Ramos (cell line): ENCODE data around the gene ZCCHC7.
"Not testable (repeated sequence)": the region's sequence is repeated elsewhere in the genome, so short reads cannot be mapped to it uniquely, and the experiment has no call there.

ENCODE experiments used
- in situ Hi-C: fragments of 300-500 bp; cut with MboI; formaldehyde crosslinking; loops from one replicate; pipeline ENCODE4 v1.14.3; 2022; ENCODE audit warnings: low sequenced_read_pairs; ENCODE audit not compliant: unreplicated experiment

Gene ZCCHC7

GRCh38 chr9:37289631-37290030 lies 169.3 kb downstream of the ZCCHC7 start:
- in situ Hi-C loops = no loop called here

GRCh38 chr9:37290366-37290939 lies 170.1 kb downstream of the ZCCHC7 start:
- in situ Hi-C loops = no loop called here

GRCh38 chr9:37290940-37291485 lies 170.6 kb downstream of the ZCCHC7 start:
- in situ Hi-C loops = no loop called here

- in situ Hi-C loops = not testable (repeated sequence)
Observed at GRCh38 chr9:37291612-37292238, 171.4 kb downstream of the ZCCHC7 start.

- in situ Hi-C loops = no loop called here
Observed at GRCh38 chr9:37292896-37293295, 172.5 kb downstream of the ZCCHC7 start.

GRCh38 chr9:37293664-37294524 lies 173.5 kb downstream of the ZCCHC7 start:
- in situ Hi-C loops = no loop called here

- in situ Hi-C loops = no loop called here
Observed at GRCh38 chr9:37295178-37295577, 174.8 kb downstream of the ZCCHC7 start.

GRCh38 chr9:37295796-37296195 lies 175.4 kb downstream of the ZCCHC7 start:
- in situ Hi-C loops = no loop called here

GRCh38 chr9:37297592-37297991 lies 177.2 kb downstream of the ZCCHC7 start:
- in situ Hi-C loops = no loop called here

GRCh38 chr9:37300620-37301019 lies 180.2 kb downstream of the ZCCHC7 start:
- in situ Hi-C loops = loop anchor here (5.0 to 10.0 kb wide), 4 partner anchors 102 to 306 kb away; no protein-coding TSS in a partner anchor

- in situ Hi-C loops = loop anchor here (5.0 to 10.0 kb wide), 4 partner anchors 101 to 306 kb away; no protein-coding TSS in a partner anchor
Observed at GRCh38 chr9:37301042-37301853, 180.9 kb downstream of the ZCCHC7 start.

GRCh38 chr9:37301854-37302172 lies 181.4 kb downstream of the ZCCHC7 start:
- in situ Hi-C loops = loop anchor here (5.0 to 10.0 kb wide), 4 partner anchors 100 to 307 kb away; no protein-coding TSS in a partner anchor

- in situ Hi-C loops = loop anchor here (5.0 to 10.0 kb wide), 4 partner anchors 100 to 307 kb away; no protein-coding TSS in a partner anchor
Observed at GRCh38 chr9:37302277-37302676, 181.9 kb downstream of the ZCCHC7 start.

GRCh38 chr9:37303272-37303671 lies 182.9 kb downstream of the ZCCHC7 start:
- in situ Hi-C loops = loop anchor here (5.0 to 10.0 kb wide), 4 partner anchors 99 to 308 kb away; no protein-coding TSS in a partner anchor

- in situ Hi-C loops = loop anchor here (10.0 kb wide), 2 partner anchors 284 to 314 kb away; no protein-coding TSS in a partner anchor
Observed at GRCh38 chr9:37309136-37309535, 188.8 kb downstream of the ZCCHC7 start.

- in situ Hi-C loops = no loop called here
Observed at GRCh38 chr9:37311938-37312708, 191.7 kb downstream of the ZCCHC7 start.

- in situ Hi-C loops = no loop called here
Observed at GRCh38 chr9:37324261-37324683, 203.9 kb downstream of the ZCCHC7 start.

GRCh38 chr9:37324691-37325490 lies 204.5 kb downstream of the ZCCHC7 start:
- in situ Hi-C loops = loop anchor here (25.0 kb wide), 1 partner anchor 688 kb away; no protein-coding TSS in a partner anchor
